GM12878 (cell line): ENCODE results near the gene NOL3. TPM values are rescaled to one million over a fixed set of nuclear protein-coding genes. Genes with fewer than 3 reads are reported as not detected.

ENCODE experiments used
- ATAC-seq: fragments of 200-7000 bp; cut with Tn5 transposase; 3 replicates; pipeline ENCODE4 v1.9.1; 2020; ENCODE audit warnings: mild to moderate bottlenecking, moderate library complexity
- BruUV-seq: library from RNA; stranded (reverse); fragments of 400-500 nt; replicated peaks from 2 replicates; lab custom pipeline; 2021; lab: Mats Ljungman, UMichigan
- CTCF ChIA-PET: fragments of 300-600 bp; sonication (Branson Sonifier 250); formaldehyde crosslinking; extraction: SDS; loops from one replicate; lab custom pipeline; 2021; ENCODE audit warnings: inconsistent platforms; lab: Yijun Ruan, JAX
- POLR2A ChIA-PET: fragments of 350-600 bp; formaldehyde crosslinking; extraction: SDS; loops from one replicate; lab custom pipeline; 2021; ENCODE audit warnings: inconsistent platforms; lab: Charles Lee
- RAD21 ChIA-PET: fragments of 300-600 bp; sonication (Branson Sonifier 250); formaldehyde crosslinking; loops from one replicate; lab custom pipeline; 2023; ENCODE audit warnings: antibody characterized with exemption; ENCODE audit not compliant: unreplicated experiment; lab: Charles Lee
- SMC1A ChIA-PET: fragments of 300-600 bp; sonication (Branson Sonifier 250); formaldehyde crosslinking; loops from one replicate; lab custom pipeline; 2023; ENCODE audit not compliant: unreplicated experiment, uncharacterized antibody; lab: Charles Lee
- DNase-seq: peaks from one replicate; pipeline ENCODE4 v3.0.0-alpha.2; 2011; ENCODE audit warnings: low read depth, low spot score
- FAIRE-seq: peaks from 3 replicates; lab custom pipeline; 2011; peaks lifted over from hg19 to GRCh38; lab: Jason Lieb, UNC
- H2AFZ ChIP-seq: 2 replicates; pipeline ENCODE4 v1.6.0; 2011; ENCODE audit warnings: low read depth, low read length, control low read depth; ENCODE audit not compliant: control insufficient read depth
- H3K27ac ChIP-seq: 2 replicates; pipeline ENCODE4 v1.5.1; 2011; ENCODE audit warnings: control low read depth; ENCODE audit not compliant: control insufficient read depth, insufficient read depth
- H3K27me3 ChIP-seq, 2 experiments: replicated peaks in 1 of 2; 2 replicates each; pipeline versions ENCODE4 v1.6.0 to v1.6.1; 2011; ENCODE audit warnings: low read length in 1 of 2; ENCODE audit not compliant: control insufficient read depth in 2 of 2, insufficient read depth in 2 of 2
- H3K36me3 ChIP-seq, 2 experiments: 2 replicates each; pipeline ENCODE4 v1.5.1; 2011; ENCODE audit warnings: low read length in 1 of 2; ENCODE audit not compliant: control insufficient read depth in 2 of 2, insufficient read depth in 2 of 2
- H3K4me1 ChIP-seq: 2 replicates; pipeline ENCODE4 v1.6.1; 2011; ENCODE audit warnings: mild to moderate bottlenecking, low read length, moderate library complexity, mixed read lengths; ENCODE audit not compliant: control insufficient read depth, insufficient read depth
- H3K4me2 ChIP-seq: 2 replicates; pipeline ENCODE4 v1.6.0; 2011; ENCODE audit warnings: control low read depth; ENCODE audit not compliant: control insufficient read depth, insufficient read depth
- H3K4me3 ChIP-seq: fragments of 200-600 bp; sonication (generic); 2 replicates; pipeline ENCODE4 v1.5.1; 2016
- H3K79me2 ChIP-seq: 2 replicates; pipeline ENCODE4 v1.6.0; 2011; ENCODE audit warnings: low read length; ENCODE audit not compliant: control insufficient read depth, insufficient read depth
- H3K9ac ChIP-seq: 2 replicates; pipeline ENCODE4 v1.8.0; 2011; ENCODE audit warnings: low read length, control low read depth, mixed read lengths; ENCODE audit not compliant: control insufficient read depth, insufficient read depth
- H3K9me3 ChIP-seq: replicated peaks from 3 replicates; pipeline ENCODE4 v1.5.1; 2011; ENCODE audit warnings: mild to moderate bottlenecking, low read length; ENCODE audit not compliant: control insufficient read depth, insufficient read depth
- H4K20me1 ChIP-seq: 2 replicates; pipeline ENCODE4 v1.6.0; 2011; ENCODE audit not compliant: control insufficient read depth, insufficient read depth
- ATF3 ChIP-seq: IDR thresholded peaks from 2 replicates; pipeline ENCODE4 v1.6.1; 2011; ENCODE audit warnings: low read depth, mild to moderate bottlenecking, low read length, moderate library complexity, borderline replicate concordance; ENCODE audit errors: extremely low read depth
- BCL3 ChIP-seq: IDR thresholded peaks from 2 replicates; pipeline ENCODE4 v1.6.1; 2011; ENCODE audit warnings: borderline replicate concordance, low read depth, mild to moderate bottlenecking, moderate library complexity, low read length; ENCODE audit not compliant: insufficient read depth, poor library complexity, severe bottlenecking
- CBX3 ChIP-seq: fragments of 200-600 bp; sonication (generic); IDR thresholded peaks from 2 replicates; pipeline ENCODE4 v1.6.1; 2016; ENCODE audit warnings: low read depth, borderline replicate concordance
- CREM ChIP-seq: IDR thresholded peaks from 2 replicates; pipeline ENCODE4 v1.6.1; 2014; ENCODE audit warnings: antibody characterized with exemption, low read depth
- MEF2B ChIP-seq: fragments of 450-650 bp; IDR thresholded peaks from 2 replicates; pipeline ENCODE4 v1.6.1; 2018; ENCODE audit warnings: mild to moderate bottlenecking, moderate library complexity; ENCODE audit not compliant: partially characterized antibody, poor library complexity, severe bottlenecking
- NR2C2 ChIP-seq: IDR thresholded peaks from 2 replicates; pipeline ENCODE4 v1.6.1; 2011; ENCODE audit warnings: borderline replicate concordance, low read depth; ENCODE audit not compliant: control insufficient read depth, insufficient read length
- SMARCA5 ChIP-seq: fragments of 450-650 bp; IDR thresholded peaks from 2 replicates; pipeline ENCODE4 v1.6.1; 2017; ENCODE audit warnings: mild to moderate bottlenecking
- ZNF622 ChIP-seq: fragments of 450-650 bp; IDR thresholded peaks from 2 replicates; pipeline ENCODE4 v1.6.1; 2017; ENCODE audit warnings: mild to moderate bottlenecking, inconsistent platforms
- WGBS: methylation state at CpG from one replicate; pipeline ENCODE4 v1.1.6; 2016; ENCODE audit warnings: low lambda C conversion rate; ENCODE audit not compliant: insufficient replicate concordance, insufficient coverage; ENCODE audit errors: missing lambda C conversion rate; 5-methylcytosine and 5-hydroxymethylcytosine counted together
- in situ Hi-C: fragments of 300-500 bp; cut with MboI; formaldehyde crosslinking; loops from 9 replicates; pipeline ENCODE4 v1.14.3; 2018; ENCODE audit warnings: mixed read lengths
- intact Hi-C: fragments of 100-400 bp; cut with micrococcal nuclease; formaldehyde crosslinking; loops from one replicate; pipeline ENCODE4 v1.14.2; 2022; ENCODE audit not compliant: unreplicated experiment
- polyA plus RNA-seq, 11 experiments: library from polyadenylated mRNA; depleted of rRNA in 4 of 11; unstranded in 6 of 11; stranded (reverse) in 5 of 11; fragments of >200 nt; fragmentation: Nextera tagmentation in 4 of 11; fragmentation: Illumina TruSeq in 1 of 11; extraction: Ambion mirVana in 4 of 11; extraction: Trizol in 1 of 11; gene quantifications; 1 replicate in 1 of 11; 2 replicates in 10 of 11; pipeline versions ENCODE4 v1.2.1 to v1.2.3, GENCODE V29; 2011 to 2016; ENCODE audit warnings: inconsistent platforms in 2 of 11, missing spikeins in 2 of 11, low read depth in 1 of 11
- total RNA-seq, 4 experiments: library from RNA; depleted of rRNA in 3 of 4; stranded (reverse); fragments of >200 nt in 3 of 4; fragmentation: Illumina TruSeq in 1 of 4; extraction: Trizol in 1 of 4; gene quantifications; 2 replicates each; pipeline versions ENCODE4 v1.2.1 to v1.2.3, GENCODE V29; 2013 to 2021
- TF ChIP-seq, protein P1 (sequence below): fragments of 450-650 bp; formaldehyde crosslinking; IDR thresholded peaks from 2 replicates; pipeline ENCODE4 v1.4.0; 2022; ENCODE audit warnings: mild to moderate bottlenecking, moderate library complexity

Gene NOL3
- total and polyA plus RNA-seq, 10 of the 15 experiments (the other 5 are each of a cell fraction or from before 2014, with no cell fraction given) = 0.31 to 18.4 (median 2.7) TPM

DNA sequence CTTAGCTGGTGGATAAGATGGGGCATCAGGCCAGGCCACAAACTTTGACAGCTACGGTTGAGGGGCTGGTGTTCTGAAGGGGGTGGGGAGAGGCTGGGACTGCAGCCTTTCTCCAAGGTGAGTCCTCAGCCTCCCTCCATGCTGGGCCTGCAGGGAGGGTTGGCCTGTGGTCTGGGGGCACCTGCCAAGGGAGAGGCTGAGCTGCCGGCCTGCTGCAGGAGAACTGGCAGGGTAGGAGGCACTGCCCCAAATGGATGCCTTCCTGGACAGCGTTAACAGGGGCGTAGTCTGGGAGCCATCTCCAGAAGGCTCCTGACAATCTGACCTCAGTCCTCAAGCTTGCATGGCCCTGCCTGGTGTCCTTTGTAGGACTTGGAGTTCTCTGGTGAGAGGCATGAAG, 33.7 kb downstream of the NOL3 start (continued):
- TF ChIP-seq, protein P1, sequence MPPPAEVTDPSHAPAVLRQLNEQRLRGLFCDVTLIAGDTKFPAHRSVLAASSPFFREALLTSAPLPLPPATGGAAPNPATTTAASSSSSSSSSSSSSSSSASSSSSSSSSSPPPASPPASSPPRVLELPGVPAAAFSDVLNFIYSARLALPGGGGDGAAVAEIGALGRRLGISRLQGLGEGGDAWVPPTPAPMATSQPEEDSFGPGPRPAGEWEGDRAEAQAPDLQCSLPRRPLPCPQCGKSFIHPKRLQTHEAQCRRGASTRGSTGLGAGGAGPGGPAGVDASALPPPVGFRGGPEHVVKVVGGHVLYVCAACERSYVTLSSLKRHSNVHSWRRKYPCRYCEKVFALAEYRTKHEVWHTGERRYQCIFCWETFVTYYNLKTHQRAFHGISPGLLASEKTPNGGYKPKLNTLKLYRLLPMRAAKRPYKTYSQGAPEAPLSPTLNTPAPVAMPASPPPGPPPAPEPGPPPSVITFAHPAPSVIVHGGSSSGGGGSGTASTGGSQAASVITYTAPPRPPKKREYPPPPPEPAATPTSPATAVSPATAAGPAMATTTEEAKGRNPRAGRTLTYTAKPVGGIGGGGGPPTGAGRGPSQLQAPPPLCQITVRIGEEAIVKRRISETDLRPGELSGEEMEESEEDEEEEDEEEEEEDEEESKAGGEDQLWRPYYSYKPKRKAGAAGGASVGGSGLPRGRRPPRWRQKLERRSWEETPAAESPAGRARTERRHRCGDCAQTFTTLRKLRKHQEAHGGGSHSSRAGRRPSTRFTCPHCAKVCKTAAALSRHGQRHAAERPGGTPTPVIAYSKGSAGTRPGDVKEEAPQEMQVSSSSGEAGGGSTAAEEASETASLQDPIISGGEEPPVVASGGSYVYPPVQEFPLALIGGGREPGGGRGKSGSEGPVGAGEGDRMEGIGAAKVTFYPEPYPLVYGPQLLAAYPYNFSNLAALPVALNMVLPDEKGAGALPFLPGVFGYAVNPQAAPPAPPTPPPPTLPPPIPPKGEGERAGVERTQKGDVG (CRISPR knock-in tag) = no peak
- TF ChIP-seq ATF3 (no peak), ZNF622 (no peak)
- TF ChIP-seq, all 136 proteins: peak for 0

DNA sequence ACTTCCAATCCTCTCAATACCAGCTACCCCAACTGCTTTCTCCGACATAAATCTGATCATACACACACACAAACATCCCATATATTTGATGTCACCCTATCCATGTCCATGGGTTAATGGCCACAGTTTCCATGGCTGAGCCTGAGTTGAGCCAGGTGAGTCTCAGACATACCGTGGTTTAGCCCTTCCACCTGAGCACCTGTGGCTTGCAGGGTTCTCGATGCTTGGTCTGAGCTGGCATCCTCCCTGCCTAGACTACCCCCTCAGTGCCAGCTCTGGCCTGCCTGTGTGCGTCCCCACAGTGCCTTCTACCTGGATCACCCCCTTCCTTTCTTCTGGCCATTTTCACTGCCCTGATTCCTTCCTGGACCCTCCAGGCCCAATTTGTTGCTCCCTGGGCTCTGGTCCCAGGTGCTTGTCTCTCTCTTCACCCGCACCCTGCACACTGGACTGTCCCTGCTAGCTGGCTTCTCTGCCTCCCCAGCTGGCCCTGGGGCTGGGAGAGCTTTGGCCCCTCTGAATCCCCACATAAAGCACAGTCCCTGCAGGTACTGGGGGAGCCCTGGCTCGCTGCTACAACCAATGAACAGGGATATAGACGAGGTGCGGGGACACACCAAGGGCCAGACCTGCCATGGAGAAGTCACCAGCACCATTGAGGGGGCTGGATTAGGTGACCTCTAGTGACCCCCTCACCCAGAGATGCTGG, 35.9 kb downstream of the NOL3 start:
- ChIA-PET SMC1A (no interaction called here), CTCF (interaction anchor here (0.5 kb wide), 1 partner anchor 9 kb away, joined by 4 read pairs; no protein-coding TSS in a partner anchor), RAD21 (no interaction called here), POLR2A (interaction anchor here (1.0 kb wide), 1 partner anchor 8 kb away, joined by 3 read pairs; no protein-coding TSS in a partner anchor)
- 98% methylated on average over 8 of the region's 8 CpGs for WGBS
- no peak overlapping the region for H3K4me2 ChIP-seq
- H3K79me2 ChIP-seq = no peaks in the 10 kb centered on the region
- FAIRE-seq (no peak), DNase-seq (no peak), ATAC-seq (no peak)
- no peak for TF ChIP-seq SMARCA5
- TF ChIP-seq NR2C2 = no peak
- no peak for TF ChIP-seq MEF2B
- TF ChIP-seq CBX3 = no peak
- no peak for TF ChIP-seq CREM
- no peak for TF ChIP-seq BCL3
- H3K27ac ChIP-seq = no peak overlapping the region
- in situ Hi-C loops (no loop called here), intact Hi-C loops (no loop called here)
- H3K4me3 ChIP-seq = no peak overlapping the region
- no peak overlapping the region for H3K9ac ChIP-seq
- H2AFZ ChIP-seq = no peak overlapping the region
- no TSS peak for BruUV-seq
- H3K27me3 ChIP-seq = no peaks in the 10 kb centered on the region
- peaks cover 7 to 21% of the 10 kb centered on the region in 2 experiments; a peak in 3 of 4 replicates for H3K36me3 ChIP-seq
- no peaks in the 10 kb centered on the region for H4K20me1 ChIP-seq
- no peaks in the 10 kb centered on the region for H3K4me1 ChIP-seq
- no peaks in the 10 kb centered on the region for H3K9me3 ChIP-seq
